IPS-NIHi7 (cell line): ENCODE measurements around the gene TIAM1.

ENCODE experiments used
- DNase-seq: peaks from one replicate; pipeline ENCODE4 v3.0.0; 2012; ENCODE audit warnings: mixed read lengths; ENCODE audit errors: extremely low spot score

Gene TIAM1, protein sequence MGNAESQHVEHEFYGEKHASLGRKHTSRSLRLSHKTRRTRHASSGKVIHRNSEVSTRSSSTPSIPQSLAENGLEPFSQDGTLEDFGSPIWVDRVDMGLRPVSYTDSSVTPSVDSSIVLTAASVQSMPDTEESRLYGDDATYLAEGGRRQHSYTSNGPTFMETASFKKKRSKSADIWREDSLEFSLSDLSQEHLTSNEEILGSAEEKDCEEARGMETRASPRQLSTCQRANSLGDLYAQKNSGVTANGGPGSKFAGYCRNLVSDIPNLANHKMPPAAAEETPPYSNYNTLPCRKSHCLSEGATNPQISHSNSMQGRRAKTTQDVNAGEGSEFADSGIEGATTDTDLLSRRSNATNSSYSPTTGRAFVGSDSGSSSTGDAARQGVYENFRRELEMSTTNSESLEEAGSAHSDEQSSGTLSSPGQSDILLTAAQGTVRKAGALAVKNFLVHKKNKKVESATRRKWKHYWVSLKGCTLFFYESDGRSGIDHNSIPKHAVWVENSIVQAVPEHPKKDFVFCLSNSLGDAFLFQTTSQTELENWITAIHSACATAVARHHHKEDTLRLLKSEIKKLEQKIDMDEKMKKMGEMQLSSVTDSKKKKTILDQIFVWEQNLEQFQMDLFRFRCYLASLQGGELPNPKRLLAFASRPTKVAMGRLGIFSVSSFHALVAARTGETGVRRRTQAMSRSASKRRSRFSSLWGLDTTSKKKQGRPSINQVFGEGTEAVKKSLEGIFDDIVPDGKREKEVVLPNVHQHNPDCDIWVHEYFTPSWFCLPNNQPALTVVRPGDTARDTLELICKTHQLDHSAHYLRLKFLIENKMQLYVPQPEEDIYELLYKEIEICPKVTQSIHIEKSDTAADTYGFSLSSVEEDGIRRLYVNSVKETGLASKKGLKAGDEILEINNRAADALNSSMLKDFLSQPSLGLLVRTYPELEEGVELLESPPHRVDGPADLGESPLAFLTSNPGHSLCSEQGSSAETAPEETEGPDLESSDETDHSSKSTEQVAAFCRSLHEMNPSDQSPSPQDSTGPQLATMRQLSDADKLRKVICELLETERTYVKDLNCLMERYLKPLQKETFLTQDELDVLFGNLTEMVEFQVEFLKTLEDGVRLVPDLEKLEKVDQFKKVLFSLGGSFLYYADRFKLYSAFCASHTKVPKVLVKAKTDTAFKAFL (N-terminal part only)

GRCh38 chr21:31343680-31344480 lies at the start of gene TIAM1:
TSS of gene TIAM1 (minus strand) at chr21:31344261. CDS start at chr21:31266972, 77,289 bp downstream.
- peak; percentile 79 for DNase-seq

DNA sequence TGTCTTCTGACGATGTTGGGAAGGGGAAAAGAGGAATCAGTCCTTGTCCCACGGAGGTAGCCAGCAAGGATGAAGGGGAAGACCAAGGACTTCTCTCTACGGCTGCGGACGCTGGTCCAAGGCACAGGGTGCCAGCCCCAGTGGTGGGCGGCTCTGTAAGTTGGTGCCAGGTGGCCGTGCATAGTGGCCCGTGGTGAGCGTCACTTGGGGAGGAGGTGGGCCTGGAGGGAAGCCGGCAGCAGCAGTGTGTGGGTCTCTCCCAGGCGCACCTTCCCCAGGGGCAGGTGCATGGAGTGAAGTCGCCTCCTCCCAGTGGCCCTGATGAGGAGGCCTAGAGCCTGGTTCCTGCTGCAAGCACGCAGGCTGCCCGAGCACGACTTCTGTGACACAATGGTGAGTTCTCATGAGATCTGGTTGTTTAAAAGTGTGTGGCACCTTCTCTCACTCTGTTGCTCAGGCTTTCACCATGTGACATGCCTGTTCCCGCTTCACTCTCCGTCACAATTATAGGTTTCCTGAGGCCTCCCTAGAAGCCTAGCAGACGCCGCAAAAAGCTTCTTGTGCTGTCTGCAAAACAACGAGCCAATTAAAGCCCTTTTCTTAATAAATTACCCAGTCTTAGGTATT lies 43.6 kb upstream of the TIAM1 start:
- no peak for DNase-seq

GRCh38 chr21:31386006-31386405 lies 41.9 kb upstream of the TIAM1 start:
- DNase-seq: no peak

- no peak for DNase-seq
Observed at GRCh38 chr21:31383770-31384169, 39.7 kb upstream of the TIAM1 start.

DNA sequence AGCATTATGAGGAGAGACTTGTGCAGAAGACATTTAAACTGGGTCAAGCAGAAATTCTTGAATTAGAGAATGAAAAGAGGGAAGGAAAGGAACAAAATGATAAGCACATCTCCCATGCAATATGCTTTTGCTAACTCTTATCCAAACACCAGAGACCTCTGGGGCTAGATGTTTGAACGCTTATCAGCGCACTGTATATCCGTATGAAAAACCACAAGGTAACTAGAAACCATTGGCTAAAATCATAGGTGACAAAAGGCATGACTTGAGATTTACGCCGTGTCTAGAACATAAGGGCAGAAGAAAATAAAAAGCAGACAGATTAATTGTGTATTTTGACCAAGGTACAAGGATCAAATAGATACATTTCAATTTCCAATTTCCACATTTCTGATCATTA lies 38.0 kb upstream of the TIAM1 start:
- DNase-seq: no peak

- no peak for DNase-seq
Observed at GRCh38 chr21:31376301-31376700, 32.2 kb upstream of the TIAM1 start.

GRCh38 chr21:31374395-31374794 lies 30.3 kb upstream of the TIAM1 start:
- no peak for DNase-seq

GRCh38 chr21:31372471-31372765 lies 28.4 kb upstream of the TIAM1 start:
- DNase-seq: no peak

DNA sequence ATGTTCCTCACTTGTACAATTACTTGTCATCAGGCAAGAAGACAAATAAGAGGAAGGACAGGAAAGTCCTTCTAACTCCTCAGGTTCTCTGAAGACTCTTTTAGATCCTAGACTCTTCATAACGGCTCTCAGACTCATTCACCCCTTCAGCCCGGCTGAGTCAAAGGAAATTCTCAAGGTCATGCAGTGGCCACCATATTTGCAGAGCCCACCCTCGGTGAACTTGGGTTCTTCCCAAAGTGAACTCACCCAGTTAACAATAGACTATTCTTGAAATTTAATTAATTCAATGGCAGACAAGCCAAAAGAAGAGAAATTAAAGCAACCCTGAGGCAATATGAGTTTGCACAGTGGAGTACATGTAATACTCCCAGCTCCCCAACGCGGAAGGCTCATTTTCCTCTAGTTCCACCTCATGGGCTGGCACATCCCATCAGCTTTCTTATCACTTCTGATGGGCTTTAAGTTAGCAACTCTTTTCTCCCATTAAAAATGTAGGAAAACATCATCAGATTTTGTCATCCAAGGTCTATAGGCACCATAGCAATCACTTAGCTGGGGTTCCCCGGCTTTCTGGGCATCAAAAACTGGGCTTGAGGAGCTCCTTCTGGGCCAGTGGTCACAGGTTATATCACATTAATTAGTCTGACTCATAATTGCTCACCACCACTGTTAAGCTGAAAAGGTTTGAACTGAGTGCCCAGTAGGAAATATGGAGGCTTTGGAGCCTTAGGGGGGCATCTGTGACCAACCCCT lies 27.8 kb upstream of the TIAM1 start:
- no peak for DNase-seq

- no peak for DNase-seq
Observed at GRCh38 chr21:31370893-31371544, 27.0 kb upstream of the TIAM1 start.

DNA sequence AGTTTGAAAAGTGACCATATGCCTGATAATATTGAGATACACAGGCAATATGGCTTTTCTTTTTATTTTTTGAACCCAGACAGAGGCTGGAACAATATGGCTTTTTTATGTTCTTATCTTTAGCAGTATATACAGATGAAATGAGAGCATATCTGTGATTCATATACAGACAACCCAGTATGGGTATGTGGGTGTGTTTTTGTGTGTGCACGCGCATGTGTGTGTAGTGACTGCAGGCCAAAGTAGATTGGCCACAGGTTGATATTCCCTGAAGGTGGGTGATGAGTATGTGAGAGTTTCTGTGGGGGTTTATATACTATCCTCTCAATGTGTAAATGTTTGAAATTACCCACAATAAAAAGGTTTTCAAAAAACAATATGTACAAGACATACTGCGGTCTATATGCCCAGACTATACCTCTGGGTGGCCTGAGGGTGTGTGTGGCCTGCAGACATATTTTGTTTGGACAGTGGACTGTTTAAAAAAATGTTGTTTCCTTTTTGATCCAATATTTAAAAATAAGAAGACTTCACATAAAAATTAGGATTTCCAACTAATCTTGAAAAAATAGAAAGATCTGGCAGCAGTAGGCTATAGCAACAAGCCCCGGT lies 26.3 kb upstream of the TIAM1 start:
- no peak for DNase-seq

DNA sequence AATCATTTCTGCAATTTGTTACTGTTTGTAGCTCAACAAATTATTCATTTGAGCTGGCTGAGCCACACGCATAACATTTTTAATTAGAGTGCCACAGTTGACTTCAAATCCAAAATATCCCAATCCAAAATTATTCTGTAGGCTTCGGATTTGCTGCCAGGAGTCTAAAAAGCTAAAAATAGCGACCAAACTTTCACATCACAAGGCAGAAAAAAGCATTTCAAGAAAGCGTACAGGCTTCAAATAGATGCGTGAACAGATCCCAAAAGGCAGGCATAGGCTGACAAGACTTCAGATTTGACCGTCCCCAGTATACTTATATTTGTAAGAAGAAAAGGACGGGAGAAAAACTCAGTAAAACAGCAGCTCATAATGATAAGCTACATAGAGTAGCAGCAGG lies 24.3 kb upstream of the TIAM1 start:
- DNase-seq: no peak

GRCh38 chr21:31367801-31368200 lies 23.7 kb upstream of the TIAM1 start:
- no peak for DNase-seq

DNA sequence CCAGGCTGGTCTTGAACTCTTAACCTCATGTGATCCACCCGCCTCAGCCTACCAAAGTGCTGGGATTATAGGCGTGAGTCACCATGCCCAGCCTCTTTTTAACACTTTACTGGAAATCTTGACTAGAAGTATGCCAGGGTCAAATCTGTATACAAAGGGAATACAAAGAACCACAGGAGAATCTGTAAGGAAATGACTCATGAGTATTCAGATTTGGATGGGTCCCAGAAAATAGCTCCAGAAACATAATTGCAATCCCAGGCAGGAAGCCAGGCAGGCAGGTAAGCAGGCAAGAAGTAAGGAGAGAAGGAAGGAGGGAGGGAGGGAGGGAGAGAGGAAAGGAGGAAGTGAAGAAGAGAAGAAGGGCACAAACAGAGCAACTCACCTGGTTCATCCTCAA lies 22.8 kb upstream of the TIAM1 start:
- no peak for DNase-seq

DNA sequence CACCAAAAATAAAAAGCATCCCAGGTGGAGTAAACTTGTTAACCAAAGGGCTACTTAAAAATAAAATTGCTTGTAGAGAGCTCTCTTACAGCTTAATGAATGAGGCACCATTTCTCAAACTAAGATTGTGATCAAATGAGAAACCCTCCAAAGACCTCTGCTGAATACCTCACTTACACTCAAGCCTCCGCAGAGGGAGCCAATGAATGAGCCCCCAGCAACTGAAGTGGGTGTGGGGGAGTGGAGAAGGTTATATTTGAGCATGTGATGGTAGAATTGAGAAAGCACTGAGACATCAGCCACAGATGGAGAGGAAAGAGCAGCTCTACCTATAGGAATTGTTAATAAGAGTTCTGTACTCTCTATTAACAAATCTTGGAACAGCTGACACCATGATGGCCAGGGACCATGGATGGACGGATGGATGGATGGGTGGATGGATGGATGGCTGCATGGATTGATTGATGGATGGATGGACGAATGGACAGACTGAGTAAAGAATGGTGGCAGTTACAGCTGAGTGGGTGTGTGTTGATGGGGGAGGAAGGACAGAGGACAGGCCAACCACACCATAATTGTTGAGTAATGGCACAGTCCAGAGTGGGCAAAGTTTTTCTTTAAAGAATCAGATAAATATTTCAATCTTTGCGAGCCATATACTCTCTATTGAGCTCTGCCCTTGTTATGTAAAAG lies 20.3 kb upstream of the TIAM1 start:
- DNase-seq: no peak

- no peak for DNase-seq
Observed at GRCh38 chr21:31363720-31364119, 19.7 kb upstream of the TIAM1 start.

GRCh38 chr21:31360717-31361116 lies 16.7 kb upstream of the TIAM1 start:
- DNase-seq: no peak

DNA sequence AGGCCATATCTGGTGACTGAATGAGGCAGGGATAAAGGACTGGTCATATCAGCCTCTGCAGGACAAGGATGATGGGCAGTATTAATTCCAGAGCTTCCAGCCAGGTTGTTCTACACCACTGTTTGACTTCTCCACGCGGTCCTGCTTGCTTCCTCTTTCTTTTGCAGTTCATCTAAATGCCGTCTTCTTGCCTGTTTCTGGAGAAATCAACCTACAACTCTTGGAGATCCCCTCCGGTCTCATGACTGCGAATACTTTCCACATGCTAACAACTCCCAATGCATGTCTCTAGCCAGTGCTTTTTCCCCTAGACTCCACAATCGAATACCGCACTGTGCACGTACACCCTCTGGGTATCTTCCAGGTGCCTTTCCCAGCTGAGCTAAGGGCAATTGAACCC lies 14.1 kb upstream of the TIAM1 start:
- no peak for DNase-seq

DNA sequence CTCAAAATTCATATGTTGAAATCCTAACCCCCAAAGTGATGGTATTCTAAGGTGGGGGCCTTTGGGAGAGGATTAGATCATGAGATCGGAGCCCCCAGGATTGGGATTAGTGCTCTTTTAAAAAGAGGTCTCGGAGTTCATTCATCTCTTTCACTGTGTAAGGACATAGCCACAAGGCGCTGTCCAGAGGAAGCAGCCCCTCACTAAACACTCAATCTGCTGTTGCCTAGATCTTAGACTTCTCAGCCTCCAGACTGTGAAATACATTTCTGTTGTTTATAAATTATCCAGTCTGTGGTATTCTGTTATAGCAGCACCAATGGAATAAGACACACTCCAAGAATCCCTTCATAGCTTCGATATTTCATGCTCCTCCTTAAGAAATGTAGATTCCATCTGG lies 12.4 kb upstream of the TIAM1 start:
- no peak for DNase-seq
